IMR-90 (cell line): ENCODE results near the gene NATD1. TPM values are rescaled to one million over a fixed set of nuclear protein-coding genes. Genes with fewer than 3 reads are reported as not detected.

Experiments
- ATAC-seq: fragments of 200-7000 bp; cut with Tn5 transposase; 2 replicates; pipeline ENCODE4 v1.9.1; 2020; ENCODE audit warnings: low read depth, mild to moderate bottlenecking, moderate library complexity
- BruUV-seq: library from RNA; stranded (reverse); fragments of 400-500 nt; replicated peaks from 2 replicates; lab custom pipeline; 2021; lab: Mats Ljungman, UMichigan
- CTCF ChIA-PET: fragments of 300-600 bp; formaldehyde crosslinking; extraction: SDS; loops from one replicate; lab custom pipeline; 2021; ENCODE audit warnings: antibody characterized with exemption; lab: Yijun Ruan, JAX
- POLR2A ChIA-PET: fragments of 300-600 bp; sonication (Branson Sonifier 250); formaldehyde crosslinking; loops from one replicate; lab custom pipeline; 2022; ENCODE audit warnings: antibody characterized with exemption; ENCODE audit not compliant: unreplicated experiment; lab: Charles Lee
- DNase-seq: peaks from one replicate; pipeline ENCODE4 v3.0.0; 2013
- H2AFZ ChIP-seq: replicated peaks from 2 replicates; pipeline ENCODE3; 2013; ENCODE audit warnings: low read length, mild to moderate bottlenecking; ENCODE audit not compliant: poor library complexity
- H2AK5ac ChIP-seq: 2 replicates; pipeline ENCODE4 v1.6.1; 2013; ENCODE audit warnings: low read depth, low read length, inconsistent platforms
- H2AK9ac ChIP-seq: replicated peaks from 2 replicates; pipeline ENCODE3; 2013; ENCODE audit warnings: mild to moderate bottlenecking, low read depth, low read length, moderate library complexity; ENCODE audit not compliant: poor library complexity
- H2BK120ac ChIP-seq: 2 replicates; pipeline ENCODE4 v1.6.1; 2013; ENCODE audit warnings: low read depth, low read length, inconsistent platforms
- H2BK15ac ChIP-seq: 3 replicates; pipeline ENCODE4 v1.6.1; 2013; ENCODE audit warnings: low read depth, low read length, inconsistent platforms
- H2BK20ac ChIP-seq: 2 replicates; pipeline ENCODE4 v1.6.1; 2013; ENCODE audit warnings: low read depth, mild to moderate bottlenecking, inconsistent platforms, low read length, moderate library complexity
- H2BK5ac ChIP-seq: 2 replicates; pipeline ENCODE4 v1.6.1; 2013; ENCODE audit warnings: mild to moderate bottlenecking, low read depth, low read length, inconsistent platforms; ENCODE audit not compliant: poor library complexity, severe bottlenecking
- H3K14ac ChIP-seq: replicated peaks from 2 replicates; pipeline ENCODE4 v1.6.1; 2013; ENCODE audit warnings: low read depth, low read length, inconsistent platforms
- H3K18ac ChIP-seq: 2 replicates; pipeline ENCODE4 v1.6.1; 2013; ENCODE audit warnings: low read depth, low read length, control low read depth
- H3K23ac ChIP-seq: 2 replicates; pipeline ENCODE4 v1.6.1; 2013; ENCODE audit warnings: low read depth, low read length, inconsistent platforms
- H3K27ac ChIP-seq: 2 replicates; pipeline ENCODE4 v1.5.1; 2013; ENCODE audit warnings: mild to moderate bottlenecking, control low read depth, low read length; ENCODE audit not compliant: insufficient read depth
- H3K27me3 ChIP-seq: 2 replicates; pipeline ENCODE4 v1.6.1; 2013; ENCODE audit warnings: low read length; ENCODE audit not compliant: control insufficient read depth, insufficient read depth
- H3K36me3 ChIP-seq: 2 replicates; pipeline ENCODE4 v1.6.1; 2013; ENCODE audit warnings: low read length, mixed read lengths; ENCODE audit not compliant: control insufficient read depth, insufficient read depth
- H3K4ac ChIP-seq: 2 replicates; pipeline ENCODE4 v1.6.1; 2013; ENCODE audit warnings: low read depth, low read length, inconsistent platforms
- H3K4me1 ChIP-seq: 2 replicates; pipeline ENCODE4 v1.6.1; 2013; ENCODE audit warnings: low read length, mixed read lengths; ENCODE audit not compliant: control insufficient read depth, insufficient read depth
- H3K4me2 ChIP-seq: 2 replicates; pipeline ENCODE4 v1.6.1; 2013; ENCODE audit warnings: low read depth, mild to moderate bottlenecking, control low read depth, low read length, moderate library complexity
- H3K4me3 ChIP-seq: 2 replicates; pipeline ENCODE4 v1.5.1; 2013; ENCODE audit warnings: low read depth, mild to moderate bottlenecking, control low read depth, low read length, moderate library complexity; ENCODE audit not compliant: insufficient read depth
- H3K56ac ChIP-seq: 2 replicates; pipeline ENCODE4 v1.6.1; 2013; ENCODE audit warnings: low read length, inconsistent platforms; ENCODE audit not compliant: insufficient read depth; ENCODE audit errors: extremely low read depth
- H3K79me1 ChIP-seq, 2 experiments: 2 replicates each; pipeline ENCODE4 v1.6.1; 2013; ENCODE audit warnings: low read length in 2 of 2, inconsistent platforms in 1 of 2, low read depth in 1 of 2
- H3K9ac ChIP-seq: 2 replicates; pipeline ENCODE4 v1.6.1; 2013; ENCODE audit warnings: low read depth, low read length, control low read depth
- H3K9me1 ChIP-seq: 2 replicates; pipeline ENCODE4 v1.6.1; 2013; ENCODE audit warnings: low read length, inconsistent platforms; ENCODE audit not compliant: insufficient read depth
- H3K9me3 ChIP-seq: 2 replicates; pipeline ENCODE4 v1.6.1; 2013; ENCODE audit warnings: low read length; ENCODE audit not compliant: control insufficient read depth, insufficient read depth
- H4K20me1 ChIP-seq: 2 replicates; pipeline ENCODE4 v1.6.1; 2013; ENCODE audit warnings: low read length, inconsistent platforms; ENCODE audit not compliant: insufficient read depth
- H4K5ac ChIP-seq: 2 replicates; pipeline ENCODE4 v1.6.1; 2013; ENCODE audit warnings: mild to moderate bottlenecking, low read depth, low read length, control low read depth
- H4K8ac ChIP-seq, 2 experiments: 2 replicates each; pipeline ENCODE4 v1.6.1; 2013; ENCODE audit warnings: low read depth in 2 of 2, low read length in 2 of 2, control low read depth in 1 of 2, inconsistent platforms in 1 of 2
- H4K91ac ChIP-seq: 2 replicates; pipeline ENCODE4 v1.6.1; 2013; ENCODE audit warnings: low read depth, low read length, inconsistent platforms; ENCODE audit not compliant: insufficient read depth
- CEBPB ChIP-seq: IDR thresholded peaks from 2 replicates; pipeline ENCODE4 v1.6.1; 2012; ENCODE audit warnings: low read depth, low read length, improper control_type of control experiment
- MAZ ChIP-seq: IDR thresholded peaks from 2 replicates; pipeline ENCODE4 v1.6.1; 2012; ENCODE audit warnings: low read depth, mild to moderate bottlenecking, low read length, improper control_type of control experiment, moderate library complexity, borderline replicate concordance
- RCOR1 ChIP-seq: IDR thresholded peaks from 2 replicates; pipeline ENCODE4 v1.6.1; 2012; ENCODE audit warnings: mild to moderate bottlenecking, low read length, improper control_type of control experiment; ENCODE audit not compliant: insufficient replicate concordance
- SMC3 ChIP-seq: fragments of 150-350 bp; IDR thresholded peaks from 2 replicates; pipeline ENCODE4 v1.6.1; 2016; ENCODE audit warnings: low read depth, mild to moderate bottlenecking, antibody characterized with exemption, low read length, moderate library complexity
- WGBS, 2 experiments: methylation state at CpG; one replicate each; pipeline versions ENCODE4 v1.1.5 to v1.1.7; 2013; ENCODE audit warnings: missing lambda C conversion rate in 2 of 2; ENCODE audit not compliant: insufficient read length in 1 of 2; ENCODE audit errors: extremely low coverage in 2 of 2; 5-methylcytosine and 5-hydroxymethylcytosine counted together
- dilution Hi-C: fragments of 300-500 bp; cut with HindIII; formaldehyde crosslinking; loops from one replicate; pipeline ENCODE4 v1.14.3; 2018; ENCODE audit warnings: low sequenced_read_pairs; ENCODE audit not compliant: unreplicated experiment
- in situ Hi-C: fragments of 300-500 bp; cut with MboI; formaldehyde crosslinking; loops from 3 replicates; pipeline ENCODE4 v1.14.3; 2019; ENCODE audit warnings: low sequenced_read_pairs, inconsistent platforms, mixed read lengths
- intact Hi-C: fragments of 100-400 bp; cut with micrococcal nuclease; formaldehyde crosslinking; loops from 2 replicates; pipeline ENCODE4 v1.10.0; 2022
- polyA plus RNA-seq, 3 experiments: library from polyadenylated mRNA; depleted of rRNA; stranded (reverse); fragments of >200 nt; gene quantifications; 2 replicates each; pipeline ENCODE4 v1.2.3, GENCODE V29; 2012; ENCODE audit warnings: low replicate concordance in 1 of 3
- total RNA-seq: library from RNA; depleted of rRNA; stranded (reverse); fragments of >200 nt; gene quantifications from 2 replicates; pipeline ENCODE4 v1.2.3, GENCODE V29; 2012

Gene NATD1
- total and polyA plus RNA-seq, 2 of the 4 experiments (the other 2 are of a cell fraction): 0.90 to 4.3 TPM

DNA sequence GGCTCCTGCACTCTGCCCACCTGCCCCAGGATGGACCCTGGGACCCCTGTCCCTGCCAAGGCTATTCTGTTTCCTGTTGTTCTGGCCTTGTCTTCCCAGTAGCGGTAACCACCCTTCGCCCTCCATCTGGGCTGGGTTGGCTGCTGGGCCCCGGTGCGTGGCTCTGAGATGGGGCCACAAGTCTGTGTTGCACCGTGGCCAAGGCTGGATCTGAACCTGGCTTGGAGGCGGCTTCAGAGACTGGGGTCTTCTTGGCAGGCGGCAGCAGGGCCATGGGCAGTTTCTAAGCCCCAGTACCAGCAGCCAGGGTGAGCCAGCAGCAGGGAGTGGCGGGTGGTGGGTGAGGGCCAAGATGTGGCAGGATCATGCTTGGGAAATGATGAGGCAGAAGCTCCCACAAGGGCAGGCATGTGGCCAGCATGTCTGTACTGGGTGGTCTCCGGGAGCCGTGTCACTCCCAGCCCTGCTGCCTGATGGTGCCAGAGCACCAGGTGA, 43.9 kb upstream of the NATD1 start:
- peaks cover 15 to 47% of the 10 kb centered on the region in 2 experiments for H3K79me1 ChIP-seq
- no peak overlapping the region for H4K91ac ChIP-seq
- no peak overlapping the region for H2BK20ac ChIP-seq
- dilution Hi-C loops: no loop called here
- WGBS, 2 experiments: 70% methylated on average over 9 of the region's 10 CpGs; no CpG with 5 or more reads in 1 of the 2 experiments
- no peak for ATAC-seq
- no peak overlapping the region for H3K4ac ChIP-seq
- POLR2A ChIA-PET: no interaction called here
- no peak overlapping the region for H3K27ac ChIP-seq
- no peak overlapping the region for H2BK120ac ChIP-seq
- H3K18ac ChIP-seq: no peak overlapping the region
- H4K8ac ChIP-seq: no peak overlapping the region
- DNase-seq: no peak
- no peak overlapping the region for H2BK5ac ChIP-seq
- no peak overlapping the region for H2AK5ac ChIP-seq
- H2BK15ac ChIP-seq: no peak overlapping the region
- H3K9ac ChIP-seq: no peak overlapping the region
- CTCF ChIA-PET: no interaction called here
- H3K9me1 ChIP-seq: no peaks in the 10 kb centered on the region; the same call in 1 of the 2 replicates
- peaks cover 3% of the 10 kb centered on the region; the same call in 1 of the 2 replicates for H3K9me3 ChIP-seq
- no peak overlapping the region for H3K4me2 ChIP-seq
- peaks cover 13% of the 10 kb centered on the region for H3K4me1 ChIP-seq
- H3K36me3 ChIP-seq: peaks cover 35% of the 10 kb centered on the region
- H3K56ac ChIP-seq: no peak overlapping the region
- in situ Hi-C loops: no loop called here
- no peak overlapping the region for H3K23ac ChIP-seq
- peaks cover 97% of the 10 kb centered on the region for H4K20me1 ChIP-seq
- H4K5ac ChIP-seq: no peak overlapping the region
- no peak overlapping the region for H3K4me3 ChIP-seq
- H2AK9ac ChIP-seq: no peak overlapping the region
- no TSS peak for BruUV-seq
- H3K27me3 ChIP-seq: no peaks in the 10 kb centered on the region
- no peak for TF ChIP-seq CEBPB
- TF ChIP-seq RCOR1: no peak
- no peak for TF ChIP-seq MAZ
- no peak for TF ChIP-seq SMC3
- no peak overlapping the region for H3K14ac ChIP-seq
- intact Hi-C loops: no loop called here
- no peak overlapping the region for H2AFZ ChIP-seq
